HG03103 (cell line): Measurements from ENCODE around the gene FAM210A.
"Not testable (repeated sequence)": the region's sequence is repeated elsewhere in the genome, so short reads cannot be mapped to it uniquely, and the experiment has no call there.

ENCODE experiments used
- ATAC-seq: cut with Tn5 transposase; IDR thresholded peaks from one replicate; pipeline ENCODE4 v1.9.1; 2021; ENCODE audit warnings: low read depth; ENCODE audit not compliant: unreplicated experiment

The FAM210A gene, protein sequence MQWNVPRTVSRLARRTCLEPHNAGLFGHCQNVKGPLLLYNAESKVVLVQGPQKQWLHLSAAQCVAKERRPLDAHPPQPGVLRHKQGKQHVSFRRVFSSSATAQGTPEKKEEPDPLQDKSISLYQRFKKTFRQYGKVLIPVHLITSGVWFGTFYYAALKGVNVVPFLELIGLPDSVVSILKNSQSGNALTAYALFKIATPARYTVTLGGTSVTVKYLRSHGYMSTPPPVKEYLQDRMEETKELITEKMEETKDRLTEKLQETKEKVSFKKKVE

DNA sequence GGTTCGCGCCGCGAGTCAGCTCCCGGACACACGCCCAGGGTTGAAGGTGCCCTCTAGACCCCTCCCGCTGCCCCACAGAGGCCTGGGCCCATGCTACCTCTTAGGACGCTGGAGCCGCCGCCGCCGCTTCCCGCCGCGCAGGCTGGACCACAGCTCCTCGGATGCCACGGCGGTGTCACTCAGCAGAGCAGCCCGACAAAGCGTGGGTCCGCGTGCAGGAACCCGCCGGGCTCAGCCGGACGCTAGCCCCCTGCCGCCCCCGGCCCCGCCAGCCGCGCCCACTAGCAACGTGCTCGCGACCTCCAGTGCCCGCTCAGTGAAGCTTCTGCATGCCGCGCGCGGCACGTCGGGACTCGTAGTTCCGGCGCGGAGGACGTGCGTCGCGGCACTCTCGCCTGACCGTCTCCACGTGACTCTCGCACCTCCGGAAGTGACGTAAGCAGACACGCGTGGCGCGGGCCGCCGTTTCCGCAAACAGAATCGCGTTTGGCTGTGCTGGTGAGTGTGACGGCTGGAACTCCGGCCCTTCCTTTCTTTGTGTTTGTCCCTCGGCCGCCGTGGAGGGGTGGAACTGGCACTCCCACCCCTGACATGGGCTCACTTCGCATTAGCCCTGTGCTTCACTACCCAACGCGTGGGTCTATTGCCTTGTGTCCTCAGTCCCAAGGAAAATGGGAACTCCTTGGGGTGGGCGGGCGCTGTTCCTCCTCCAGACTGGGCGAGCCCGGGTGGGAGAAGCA lies at the start of gene FAM210A, which contains the start of gene RNMT:
TSS of gene FAM210A (minus strand) at position 327 of the 740 bp plus-strand sequence. CDS start 44,481 bp downstream, outside the sequence.
TSS of gene RNMT (plus strand) at position 442 of the 740 bp plus-strand sequence. CDS start 4,845 bp downstream, outside the sequence.
- ATAC-seq = peak; percentile 90

DNA sequence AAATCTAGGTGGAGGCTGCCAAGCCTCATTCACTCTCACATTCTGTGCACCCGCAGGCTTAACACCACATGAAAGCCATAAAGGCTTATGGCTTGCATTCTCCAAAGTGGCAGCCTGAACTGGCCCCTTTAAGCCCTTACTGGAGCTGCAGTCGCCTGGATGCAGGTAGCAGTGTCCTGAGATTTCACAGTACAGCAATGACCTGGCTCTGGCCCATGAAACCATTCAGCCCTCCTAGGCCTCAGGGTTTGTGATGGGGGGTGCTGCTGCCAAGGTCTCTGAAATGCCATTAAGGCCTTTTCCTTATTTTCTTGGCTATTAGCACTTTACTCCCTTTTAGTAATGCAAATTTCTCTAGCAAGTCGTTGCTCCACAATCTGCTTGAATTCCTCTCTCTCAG lies 48.7 kb upstream of the FAM210A start:
- no peak for ATAC-seq

GRCh38 chr18:13762690-13763439 lies 36.5 kb upstream of the FAM210A start:
- ATAC-seq = no peak

GRCh38 chr18:13760047-13760446 lies 33.7 kb upstream of the FAM210A start:
- ATAC-seq = no peak

DNA sequence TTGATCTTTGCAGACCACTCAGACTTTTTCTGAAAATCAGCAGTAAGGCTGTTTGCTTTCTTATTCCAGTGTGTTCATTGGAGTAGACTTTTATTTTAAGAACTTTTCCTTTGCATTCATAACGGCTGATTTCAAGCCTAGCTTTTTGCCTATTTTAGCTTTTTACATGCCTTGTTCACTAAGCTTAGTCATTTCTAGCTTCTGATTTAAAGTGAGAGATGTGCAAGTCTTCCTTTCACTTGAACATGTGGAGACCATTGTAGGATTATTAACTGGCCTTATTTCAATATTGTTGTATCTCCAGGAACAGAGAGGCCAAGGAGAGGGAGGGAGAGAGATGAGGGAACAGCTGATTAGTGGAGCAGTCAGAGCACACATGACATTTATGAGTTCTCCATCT lies 32.3 kb upstream of the FAM210A start:
- no peak for ATAC-seq

DNA sequence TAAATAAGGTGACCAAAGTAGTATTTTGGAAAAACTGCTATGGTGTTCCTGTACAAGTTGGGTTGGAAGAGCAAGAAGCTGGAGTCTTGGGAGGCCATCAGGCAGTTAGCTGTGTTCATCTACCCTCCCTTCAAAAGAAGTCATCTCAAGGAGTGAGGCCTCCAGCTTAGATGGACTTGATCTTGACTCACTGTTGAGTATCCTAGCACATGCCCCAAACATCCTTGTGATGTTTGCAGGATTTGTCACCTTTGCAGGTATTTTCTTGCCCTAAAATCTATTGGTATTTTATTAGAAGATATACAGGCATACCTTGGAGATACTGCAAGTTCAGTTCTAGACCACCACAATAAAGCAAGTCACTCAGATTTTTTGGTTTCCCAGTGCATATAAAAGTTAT lies 30.3 kb upstream of the FAM210A start:
- no peak for ATAC-seq

DNA sequence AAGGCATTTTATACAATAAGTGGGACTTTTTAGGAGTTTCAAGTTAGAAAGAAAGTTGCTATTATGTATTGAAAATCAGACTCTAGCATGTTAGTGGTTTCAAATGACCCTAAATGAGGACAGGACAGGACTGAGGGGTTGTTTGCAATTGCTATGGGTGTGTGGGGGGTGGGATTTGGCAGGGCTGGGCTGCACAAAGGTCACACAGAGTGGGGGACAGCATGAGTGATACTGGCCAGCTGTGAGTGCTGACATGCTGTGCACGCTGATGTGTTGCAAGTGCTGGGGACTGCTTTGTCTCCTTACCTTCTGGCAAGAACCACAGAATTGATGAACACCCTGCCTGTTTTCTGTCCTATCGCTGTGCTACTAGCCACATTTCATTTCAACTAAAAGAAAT lies 29.9 kb upstream of the FAM210A start:
- no peak for ATAC-seq

DNA sequence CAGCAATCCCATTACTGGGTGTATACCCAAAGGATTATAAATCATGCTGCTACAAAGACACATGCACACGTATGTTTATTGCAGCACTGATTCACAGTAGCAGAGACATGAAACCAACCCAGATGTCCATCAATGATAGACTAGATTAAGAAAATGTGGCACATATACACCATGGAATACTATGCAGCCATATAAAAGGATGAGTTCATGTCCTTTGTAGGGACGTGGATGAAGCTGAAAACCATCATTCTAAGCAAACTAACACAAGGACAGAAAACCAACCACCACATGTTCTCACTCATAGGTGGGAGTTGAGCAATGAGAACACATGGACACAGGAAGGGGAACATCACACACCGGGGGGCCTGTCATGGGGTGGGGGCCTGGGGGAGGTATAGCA lies 25.2 kb upstream of the FAM210A start:
- not testable (repeated sequence) for ATAC-seq

DNA sequence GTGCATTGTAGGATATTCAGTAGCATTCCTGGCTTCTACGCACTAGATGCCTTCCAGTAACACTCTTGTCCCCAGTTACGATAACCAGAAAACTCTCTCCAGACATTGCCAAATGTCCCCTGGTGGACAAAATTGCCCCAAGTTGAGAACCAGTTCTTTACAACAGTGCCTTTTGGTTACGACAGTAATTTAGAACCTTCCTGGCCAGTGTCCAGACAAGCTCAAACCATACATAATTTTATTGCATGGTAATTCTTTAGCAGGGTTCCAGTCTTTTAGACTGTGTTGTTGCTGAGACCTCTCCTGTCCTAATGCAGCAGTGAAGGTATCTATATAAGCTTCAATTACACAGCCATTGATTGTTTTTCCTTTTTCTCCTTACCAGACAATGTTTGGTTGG lies 20.3 kb upstream of the FAM210A start:
- ATAC-seq = no peak

- no peak for ATAC-seq
Measured at GRCh38 chr18:13745696-13746095, 19.3 kb upstream of the FAM210A start.

- ATAC-seq = no peak
Measured at GRCh38 chr18:13735681-13736080, 9.3 kb upstream of the FAM210A start.

DNA sequence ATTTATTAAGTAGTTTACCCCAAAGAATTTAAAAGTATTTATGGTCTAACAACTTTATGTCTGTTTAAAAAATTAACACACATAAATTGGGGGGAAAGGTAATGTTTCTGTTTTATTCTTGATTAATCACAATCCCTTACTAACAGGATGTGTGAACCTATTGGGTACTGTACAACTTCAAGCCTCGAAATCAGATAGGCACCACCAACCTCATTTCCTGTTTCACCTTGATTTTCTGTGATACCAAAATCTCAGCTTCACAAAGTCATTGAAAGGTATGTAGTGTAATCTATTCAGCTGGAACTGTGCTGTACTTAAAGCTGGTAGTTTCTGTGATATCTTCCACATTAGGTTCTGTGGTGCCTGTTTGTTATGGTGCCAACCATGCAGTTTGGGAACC lies 4.1 kb upstream of the FAM210A start:
- ATAC-seq = no peak

DNA sequence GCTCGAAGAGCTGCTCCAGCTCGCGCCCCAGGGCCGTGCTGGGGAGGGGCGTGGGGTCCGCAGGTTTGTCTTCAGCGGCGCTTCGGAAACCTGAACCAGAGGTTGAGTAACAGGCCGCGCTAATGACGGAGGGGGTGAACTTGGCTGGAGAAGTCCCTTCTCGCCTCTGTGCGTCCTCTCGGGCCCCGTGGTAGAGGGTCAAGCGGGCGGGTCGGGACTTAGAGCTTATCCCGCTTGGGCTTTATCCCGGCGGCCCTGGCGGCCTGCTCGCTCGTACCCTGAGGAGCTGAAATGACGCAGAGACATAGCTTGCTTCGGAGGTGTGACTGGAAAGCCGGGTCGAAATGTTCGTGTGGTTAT lies 594 bp upstream of the FAM210A start:
- ATAC-seq = peak; percentile 14

- ATAC-seq = no peak
Measured at GRCh38 chr18:13725566-13726231, 659 bp downstream of the FAM210A start.

GRCh38 chr18:13720847-13721246 lies 5.5 kb downstream of the FAM210A start:
- no peak for ATAC-seq

DNA sequence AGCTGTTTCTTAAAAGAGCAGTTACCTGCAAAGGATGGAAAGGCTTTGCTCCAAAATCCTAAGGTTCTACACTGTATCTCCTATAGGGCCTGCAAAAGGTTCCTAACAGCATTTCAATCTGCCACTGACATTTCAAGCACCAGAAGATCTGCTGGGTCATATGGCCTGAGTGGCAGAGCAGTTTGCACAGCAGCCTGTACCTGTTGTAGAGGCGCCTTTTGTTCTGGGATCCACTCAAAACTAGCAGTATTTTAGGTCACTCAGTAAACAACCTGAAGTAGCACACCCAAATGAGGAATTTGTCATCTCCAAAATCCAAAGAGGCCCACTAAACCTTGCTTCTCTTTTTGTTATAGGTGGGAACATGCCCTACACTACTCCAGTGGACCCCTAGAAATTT lies 6.2 kb downstream of the FAM210A start:
- no peak for ATAC-seq

GRCh38 chr18:13716916-13717315 lies 9.4 kb downstream of the FAM210A start:
- no peak for ATAC-seq

DNA sequence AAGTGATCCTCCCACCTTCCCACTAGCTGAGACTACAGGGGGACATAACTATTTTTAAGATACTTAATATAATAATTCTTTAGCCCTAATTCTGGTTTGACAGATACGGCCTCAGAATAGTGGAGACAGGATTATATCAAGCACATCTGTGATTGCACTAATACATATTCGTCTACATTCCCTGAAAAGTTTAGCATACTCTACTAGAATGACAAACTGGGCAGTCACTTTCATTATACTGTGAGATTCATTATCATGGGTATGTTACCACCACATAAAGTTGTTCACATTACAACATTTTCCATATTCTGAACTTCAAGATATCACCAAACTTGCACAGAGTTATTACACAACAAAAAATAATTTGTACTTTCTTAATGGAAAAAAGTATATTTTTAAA lies 11.0 kb downstream of the FAM210A start:
- no peak for ATAC-seq

- ATAC-seq = no peak
Measured at GRCh38 chr18:13713455-13714055, 12.8 kb downstream of the FAM210A start.

- no peak for ATAC-seq
Measured at GRCh38 chr18:13712400-13713131, 13.8 kb downstream of the FAM210A start.
